BLaER1 treated with 17β-estradiol and CSF1 and Interleukin-3, amounts not matched to agents 10 nM and 100 nM (cell line): ENCODE data around the gene STING1.

ENCODE experiments used
- H3K27ac ChIP-seq, 11 experiments: shearing (Covaris generic); formaldehyde crosslinking; 2 replicates each; pipeline ENCODE4 v1.8.1; 2022
- H3K27me3 ChIP-seq, 11 experiments: shearing (Covaris generic); formaldehyde crosslinking; 2 replicates each; pipeline ENCODE4 v1.8.1; 2022
- H3K36me3 ChIP-seq, 11 experiments: shearing (Covaris generic); formaldehyde crosslinking; 2 replicates each; pipeline ENCODE4 v1.8.1; 2022
- H3K4me1 ChIP-seq, 10 experiments: shearing (Covaris generic); formaldehyde crosslinking; 2 replicates each; pipeline ENCODE4 v1.8.1; 2022
- H3K4me2 ChIP-seq, 11 experiments: shearing (Covaris generic); formaldehyde crosslinking; 2 replicates each; pipeline ENCODE4 v1.8.1; 2022
- H3K4me3 ChIP-seq, 10 experiments: shearing (Covaris generic); formaldehyde crosslinking; 2 replicates each; pipeline ENCODE4 v1.8.1; 2022
- H3K9ac ChIP-seq, 11 experiments: shearing (Covaris generic); formaldehyde crosslinking; 2 replicates each; pipeline ENCODE4 v1.8.1; 2022
- H3K9me3 ChIP-seq, 11 experiments: shearing (Covaris generic); formaldehyde crosslinking; replicated peaks in 1 of 11; 2 replicates each; pipeline ENCODE4 v1.8.1; 2022
- H4K20me1 ChIP-seq, 11 experiments: shearing (Covaris generic); formaldehyde crosslinking; 2 replicates each; pipeline ENCODE4 v1.8.1; 2022
- Cebpa-rat ChIP-seq, 11 experiments: shearing (Covaris generic); IDR thresholded peaks; 2 replicates each; pipeline ENCODE4 v1.8.1; 2022

STING1 gene

DNA sequence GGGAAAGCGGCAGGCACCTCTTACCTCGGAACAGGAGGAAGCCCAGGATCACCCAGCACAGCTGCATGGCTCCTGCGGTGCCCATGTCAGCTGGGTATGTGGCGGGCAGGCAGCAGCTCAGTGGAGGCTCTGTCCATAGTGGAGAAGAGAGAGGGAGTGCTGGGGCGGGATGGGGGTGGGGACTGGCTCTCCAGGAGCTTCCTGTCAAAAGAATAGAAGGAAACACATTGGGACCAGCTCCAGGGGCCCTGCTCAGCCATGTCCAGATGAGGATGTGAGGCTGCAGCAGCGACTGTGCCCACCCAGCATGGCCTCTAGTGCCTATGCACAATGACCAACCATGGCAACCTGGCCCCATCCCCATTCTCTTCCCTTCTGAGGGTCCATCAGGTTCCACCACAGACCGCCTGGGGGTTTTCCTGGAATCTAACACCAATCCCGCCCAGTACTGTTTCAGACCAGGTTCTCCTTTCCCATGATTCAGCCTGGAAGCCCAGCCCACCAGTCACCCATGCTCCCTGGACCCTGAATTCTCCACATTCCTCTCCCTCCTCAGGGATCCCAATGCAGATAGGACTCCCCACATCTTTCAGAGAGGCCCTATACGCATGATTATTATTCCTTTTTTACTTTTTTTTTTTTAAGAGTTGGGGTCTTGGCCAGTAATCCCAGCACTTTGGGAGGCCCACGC is 19.8 kb downstream of the STING1 start, which contains the start of gene ECSCR:
Gene ECSCR (minus strand): TSS at position 158 of the 691 bp plus-strand sequence. CDS start 73 bp downstream, at position 85.
- TF ChIP-seq Cebpa-rat (IDR thresholded peaks at IDR 0.05) = no peak
- no peaks in the 10 kb centered on the region for H3K27me3 ChIP-seq
- H3K4me1 ChIP-seq = peaks cover 18 to 56% (median 27%) of the 10 kb centered on the region in 10 experiments
- H3K4me2 ChIP-seq = peak within 1 kb of the TSS in 5 of 11 experiments; percentile 28 to 62 (median 46); a peak in 10 of 22 replicates
- no peaks in the 10 kb centered on the region for H3K9me3 ChIP-seq
- no peaks in the 10 kb centered on the region for H3K36me3 ChIP-seq
- H3K9ac ChIP-seq = peak within 1 kb of the TSS in 1 of 11 experiments; percentile 5; a peak in 1 of 22 replicates
- H3K27ac ChIP-seq = no peak within 1 kb of the TSS
- H4K20me1 ChIP-seq = no peaks in the 10 kb centered on the region
- no peak within 1 kb of the TSS for H3K4me3 ChIP-seq

- Histone ChIP-seq H3K4me1 (peaks cover 18 to 59% (median 31%) of the 10 kb centered on the region in 10 experiments), H3K4me3 (no peak overlapping the region), H3K9me3 (no peaks in the 10 kb centered on the region), H3K4me2 (peak overlapping the region in 5 of 11 experiments; percentile 28 to 62 (median 46); a peak in 10 of 22 replicates), H4K20me1 (no peaks in the 10 kb centered on the region), H3K27me3 (no peaks in the 10 kb centered on the region), H3K27ac (peak overlapping the region in 1 of 11 experiments; percentile 17; a peak in 1 of 22 replicates), H3K9ac (peak overlapping the region in 1 of 11 experiments; percentile 5; a peak in 1 of 22 replicates), H3K36me3 (no peaks in the 10 kb centered on the region)
- TF ChIP-seq Cebpa-rat (IDR thresholded peaks at IDR 0.05) = no peak
Measured at GRCh38 chr5:139461698-139462097, 20.9 kb downstream of the STING1 start.

GRCh38 chr5:139461176-139461575 is 21.4 kb downstream of the STING1 start:
- H4K20me1 ChIP-seq = no peaks in the 10 kb centered on the region
- H3K27me3 ChIP-seq = no peaks in the 10 kb centered on the region
- peak overlapping the region in 5 of 11 experiments; percentile 28 to 62 (median 46); a peak in 9 of 22 replicates for H3K4me2 ChIP-seq
- H3K9ac ChIP-seq = peak overlapping the region in 1 of 11 experiments; percentile 5; a peak in 1 of 22 replicates
- no peaks in the 10 kb centered on the region for H3K36me3 ChIP-seq
- peaks cover 18 to 64% (median 31%) of the 10 kb centered on the region in 10 experiments for H3K4me1 ChIP-seq
- H3K27ac ChIP-seq = peak overlapping the region in 3 of 11 experiments; percentile 8 to 17 (median 15); a peak in 4 of 22 replicates
- no peak for TF ChIP-seq Cebpa-rat (IDR thresholded peaks at IDR 0.05)
- H3K9me3 ChIP-seq = no peaks in the 10 kb centered on the region
- no peak overlapping the region for H3K4me3 ChIP-seq

GRCh38 chr5:139460455-139460854 is 22.1 kb downstream of the STING1 start:
- no peak overlapping the region for H3K4me3 ChIP-seq
- no peak for TF ChIP-seq Cebpa-rat (IDR thresholded peaks at IDR 0.05)
- H3K27me3 ChIP-seq = no peaks in the 10 kb centered on the region
- H3K9me3 ChIP-seq = no peaks in the 10 kb centered on the region
- peak overlapping the region in 3 of 11 experiments; percentile 46 to 86 (median 72); a peak in 2 of 22 replicates for H3K4me2 ChIP-seq
- H3K27ac ChIP-seq = no peak overlapping the region
- no peak overlapping the region for H3K9ac ChIP-seq
- no peaks in the 10 kb centered on the region for H3K36me3 ChIP-seq
- no peaks in the 10 kb centered on the region for H4K20me1 ChIP-seq
- peaks cover 18 to 64% (median 31%) of the 10 kb centered on the region in 10 experiments for H3K4me1 ChIP-seq

DNA sequence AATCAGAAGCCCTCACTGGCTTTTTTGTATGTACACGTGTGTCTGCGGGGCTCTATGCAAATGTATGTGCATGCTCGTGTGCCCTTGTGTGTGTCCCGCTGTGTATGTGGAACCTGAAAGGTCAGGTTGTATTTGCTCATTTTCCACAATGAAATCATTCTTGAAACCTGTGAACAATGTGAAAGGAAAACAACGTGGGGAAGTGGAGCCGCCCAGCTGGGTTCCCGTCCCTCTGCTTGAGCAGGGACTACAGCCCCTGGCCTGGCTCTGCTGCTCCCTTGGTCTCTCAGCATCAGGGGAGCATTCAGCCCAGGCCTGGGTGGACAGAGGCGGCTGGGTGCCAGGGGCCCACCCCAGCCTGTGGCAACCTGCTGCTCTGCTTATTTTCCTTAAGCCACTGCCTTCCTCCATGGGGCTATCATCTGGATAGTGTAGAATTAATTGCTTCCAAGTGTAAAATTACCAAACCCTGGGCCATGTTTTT is 23.1 kb downstream of the STING1 start:
- H3K27ac ChIP-seq = peak overlapping the region in 8 of 11 experiments; percentile 32 to 76 (median 69); a peak in 14 of 22 replicates
- H3K4me2 ChIP-seq = peak overlapping the region; percentile 21 to 86 (median 72); a peak in 20 of 22 replicates
- no peaks in the 10 kb centered on the region for H3K36me3 ChIP-seq

GRCh38 chr5:139458580-139459407 is 23.8 kb downstream of the STING1 start:
- H3K9me3 ChIP-seq = no peaks in the 10 kb centered on the region
- H4K20me1 ChIP-seq = no peaks in the 10 kb centered on the region
- H3K4me1 ChIP-seq = peaks cover 27 to 74% (median 39%) of the 10 kb centered on the region in 10 experiments
- H3K27me3 ChIP-seq = no peaks in the 10 kb centered on the region
- peak overlapping the region in 7 of 11 experiments; percentile 18 to 58 (median 47); a peak in 8 of 22 replicates for H3K9ac ChIP-seq
- peak overlapping the region; percentile 21 to 86 (median 72) for H3K4me2 ChIP-seq
- no peak overlapping the region for H3K4me3 ChIP-seq
- peak overlapping the region in 9 of 11 experiments; percentile 32 to 76 (median 67); a peak in 15 of 22 replicates for H3K27ac ChIP-seq
- no peak for TF ChIP-seq Cebpa-rat (IDR thresholded peaks at IDR 0.05)
- no peaks in the 10 kb centered on the region for H3K36me3 ChIP-seq

More for the DNA sequence above, 23.1 kb downstream of the STING1 start:
- Histone ChIP-seq H4K20me1 (no peaks in the 10 kb centered on the region), H3K4me1 (peaks cover 20 to 67% (median 34%) of the 10 kb centered on the region in 10 experiments), H3K27me3 (no peaks in the 10 kb centered on the region), H3K9me3 (no peaks in the 10 kb centered on the region), H3K4me3 (no peak overlapping the region), H3K9ac (peak overlapping the region in 2 of 11 experiments; percentile 55 to 58; a peak in 2 of 22 replicates)
- TF ChIP-seq Cebpa-rat (IDR thresholded peaks at IDR 0.05) = no peak

DNA sequence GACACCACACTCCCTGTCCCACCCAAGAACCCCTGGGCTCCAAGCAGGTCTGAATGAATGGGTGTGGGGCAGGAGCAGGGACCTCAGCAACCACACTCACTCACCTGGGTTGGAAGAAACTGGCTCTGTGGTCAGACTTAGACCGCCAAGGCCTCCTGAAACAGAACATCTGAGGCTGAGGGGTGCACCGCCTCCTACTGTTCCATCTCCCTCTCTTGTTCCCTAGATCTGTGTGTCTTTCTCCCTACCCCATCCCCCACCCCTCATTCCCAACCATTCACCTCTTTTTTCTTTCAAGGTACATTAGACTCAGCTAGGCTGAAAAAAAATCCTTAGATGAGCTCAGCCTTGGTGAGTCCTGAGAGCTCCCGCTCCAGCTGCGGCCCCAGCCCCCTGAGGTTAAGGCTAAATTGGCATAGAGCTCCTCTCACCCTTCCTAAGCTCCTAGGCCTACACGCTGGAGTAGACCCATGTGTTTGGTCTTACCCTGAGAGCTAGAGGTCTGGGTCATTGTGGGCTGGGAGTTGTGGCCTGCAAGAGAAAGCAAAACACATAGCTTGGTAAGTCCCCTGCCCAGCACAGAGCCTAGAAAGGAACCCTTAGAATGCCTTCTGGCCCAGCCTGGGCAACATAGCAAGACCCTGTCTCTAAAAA is 24.8 kb downstream of the STING1 start:
- Histone ChIP-seq H3K4me3 (no peak overlapping the region), H3K4me1 (peaks cover 28 to 76% (median 42%) of the 10 kb centered on the region in 10 experiments), H4K20me1 (no peaks in the 10 kb centered on the region), H3K36me3 (no peaks in the 10 kb centered on the region), H3K9ac (peak overlapping the region in 3 of 11 experiments; percentile 18 to 58 (median 55); a peak in 2 of 22 replicates), H3K4me2 (peak overlapping the region in 10 of 11 experiments; percentile 21 to 86 (median 75); a peak in 16 of 22 replicates), H3K27me3 (no peaks in the 10 kb centered on the region), H3K27ac (peak overlapping the region in 8 of 11 experiments; percentile 21 to 76 (median 69); a peak in 13 of 22 replicates), H3K9me3 (no peaks in the 10 kb centered on the region)
- TF ChIP-seq Cebpa-rat (IDR thresholded peaks at IDR 0.05) = no peak

- H3K4me3 ChIP-seq = no peak overlapping the region
- TF ChIP-seq Cebpa-rat (IDR thresholded peaks at IDR 0.05) = no peak
- no peaks in the 10 kb centered on the region for H3K36me3 ChIP-seq
- peak overlapping the region in 7 of 11 experiments; percentile 25 to 76 (median 71); a peak in 12 of 22 replicates for H3K27ac ChIP-seq
- no peak overlapping the region; a peak in 1 of 22 replicates for H3K9ac ChIP-seq
- no peaks in the 10 kb centered on the region for H3K27me3 ChIP-seq
- no peaks in the 10 kb centered on the region for H4K20me1 ChIP-seq
- H3K9me3 ChIP-seq = no peaks in the 10 kb centered on the region
- peaks cover 25 to 70% (median 40%) of the 10 kb centered on the region in 10 experiments for H3K4me1 ChIP-seq
- H3K4me2 ChIP-seq = peak overlapping the region in 6 of 11 experiments; percentile 63 to 86 (median 80); a peak in 8 of 22 replicates
Measured at GRCh38 chr5:139457241-139457640, 25.3 kb downstream of the STING1 start.
